Glutamatergic neuron (in vitro differentiated cells): ENCODE data around the gene SH3BP4. TPM values are rescaled to one million over a fixed set of nuclear protein-coding genes. Genes with fewer than 3 reads are reported as not detected.

Source experiments
- DNase-seq: peaks from one replicate; pipeline ENCODE4 v3.0.0; 2022
- H3K27ac Mint-ChIP-seq: one replicate; pipeline ENCODE4 v1.8.0; 2020; ENCODE audit warnings: mild to moderate bottlenecking, mixed read lengths, inconsistent platforms; ENCODE audit not compliant: unreplicated experiment
- H3K27me3 Mint-ChIP-seq: one replicate; pipeline ENCODE4 v1.8.0; 2020; ENCODE audit warnings: mild to moderate bottlenecking, moderate library complexity, mixed read lengths, inconsistent platforms; ENCODE audit not compliant: unreplicated experiment
- H3K36me3 Mint-ChIP-seq: one replicate; pipeline ENCODE4 v1.8.0; 2020; ENCODE audit warnings: mild to moderate bottlenecking, mixed read lengths, inconsistent platforms; ENCODE audit not compliant: unreplicated experiment
- H3K4me1 Mint-ChIP-seq: one replicate; pipeline ENCODE4 v1.8.0; 2020; ENCODE audit warnings: mild to moderate bottlenecking, low read depth, mixed read lengths, inconsistent platforms; ENCODE audit not compliant: unreplicated experiment
- H3K4me3 Mint-ChIP-seq: one replicate; pipeline ENCODE4 v1.8.0; 2020; ENCODE audit warnings: mild to moderate bottlenecking, mixed read lengths, inconsistent platforms; ENCODE audit not compliant: unreplicated experiment
- H3K9me3 Mint-ChIP-seq: one replicate; pipeline ENCODE4 v1.8.0; 2020; ENCODE audit warnings: mild to moderate bottlenecking, moderate library complexity, mixed read lengths, inconsistent platforms; ENCODE audit not compliant: unreplicated experiment
- CTCF ChIP-seq: fragments of 200-600 bp; sonication (generic); IDR thresholded peaks from one replicate; pipeline ENCODE4 v1.5.0; 2021; ENCODE audit not compliant: partially characterized antibody, unreplicated experiment
- total RNA-seq: library from RNA; stranded (reverse); fragmentation: NEBNext Ultra II Directional; extraction: Animal tissue kit (Norgen Biotek cat#: 25700); gene quantifications from one replicate; pipeline ENCODE4 v1.2.1, GENCODE V29; 2021; ENCODE audit not compliant: unreplicated experiment

Gene SH3BP4
- total RNA-seq, 1 donor from 2014 or later: 59.3 TPM

GRCh38 chr2:235031686-235032373 is 80.0 kb downstream of the SH3BP4 start:
- DNase-seq: no peak
- Mint-ChIP-seq H3K9me3 (peaks cover 14% of the 10 kb centered on the region), H3K4me3 (peak overlapping the region; percentile 21), H3K36me3 (peaks cover 10% of the 10 kb centered on the region), H3K4me1 (peaks cover 37% of the 10 kb centered on the region), H3K27ac (peak overlapping the region; percentile 19), H3K27me3 (peaks cover 11% of the 10 kb centered on the region)
- no peak for TF ChIP-seq CTCF

GRCh38 chr2:235032466-235032865 is 80.6 kb downstream of the SH3BP4 start:
- Mint-ChIP-seq H3K36me3 (peaks cover 9% of the 10 kb centered on the region), H3K4me1 (peaks cover 35% of the 10 kb centered on the region), H3K9me3 (peaks cover 12% of the 10 kb centered on the region), H3K27ac (no peak overlapping the region), H3K27me3 (peaks cover 11% of the 10 kb centered on the region), H3K4me3 (no peak overlapping the region)
- TF ChIP-seq CTCF: no peak
- DNase-seq: no peak

- Mint-ChIP-seq H3K27me3 (peaks cover 11% of the 10 kb centered on the region), H3K4me3 (no peak overlapping the region), H3K36me3 (peaks cover 6% of the 10 kb centered on the region), H3K27ac (no peak overlapping the region), H3K4me1 (peaks cover 30% of the 10 kb centered on the region), H3K9me3 (peaks cover 7% of the 10 kb centered on the region)
- no peak for TF ChIP-seq CTCF
- DNase-seq: no peak
Observed at GRCh38 chr2:235032949-235033348, 81.1 kb downstream of the SH3BP4 start.

GRCh38 chr2:235034265-235035118 is 82.7 kb downstream of the SH3BP4 start:
- DNase-seq: no peak
- Mint-ChIP-seq H3K36me3 (no peaks in the 10 kb centered on the region), H3K27ac (no peak overlapping the region), H3K4me1 (peaks cover 30% of the 10 kb centered on the region), H3K9me3 (peaks cover 5% of the 10 kb centered on the region), H3K27me3 (peaks cover 9% of the 10 kb centered on the region), H3K4me3 (no peak overlapping the region)
- TF ChIP-seq CTCF: no peak
